HCT116 (cell line): Measurements from ENCODE around the gene PRMT7.

Experiments used
- CBX3 ChIP-seq: IDR thresholded peaks from 2 replicates; pipeline ENCODE4 v1.6.1; 2012; ENCODE audit warnings: low read depth
- CEBPB ChIP-seq: IDR thresholded peaks from 2 replicates; pipeline ENCODE4 v1.6.1; 2012; ENCODE audit warnings: low read depth
- CTCF ChIP-seq, 3 experiments: fragments of 200-600 bp in 1 of 3; sonication (generic) in 1 of 3; IDR thresholded peaks in 2 of 3; conservative IDR thresholded peaks in 1 of 3; 2 replicates each; pipeline ENCODE4 v1.5.1; 2012 to 2017; ENCODE audit warnings: low read depth in 2 of 3, low read length in 2 of 3, antibody characterized with exemption in 1 of 3, borderline replicate concordance in 1 of 3, control low read depth in 1 of 3, mild to moderate bottlenecking in 1 of 3, mixed read lengths in 1 of 3, mixed run types in 1 of 3, moderate library complexity in 1 of 3; ENCODE audit not compliant: insufficient read depth in 1 of 3
- EGR1 ChIP-seq: IDR thresholded peaks from 2 replicates; pipeline ENCODE4 v1.6.1; 2012; ENCODE audit warnings: low read depth
- EZH2 ChIP-seq: fragments of 200-600 bp; sonication (generic); IDR thresholded peaks from 2 replicates; pipeline ENCODE4 v1.6.1; 2017; ENCODE audit warnings: antibody characterized with exemption, mixed run types
- EZH2phosphoT487 ChIP-seq: fragments of 200-600 bp; IDR thresholded peaks from 2 replicates; pipeline ENCODE4 v1.6.1; 2018; ENCODE audit warnings: antibody characterized with exemption, borderline replicate concordance
- POLR2A ChIP-seq: IDR thresholded peaks from 2 replicates; pipeline ENCODE4 v1.7.0; 2011; ENCODE audit warnings: borderline replicate concordance; ENCODE audit not compliant: insufficient read depth, insufficient read length; ENCODE audit errors: extremely low read depth
- RAD21 ChIP-seq: IDR thresholded peaks from 2 replicates; pipeline ENCODE4 v1.6.1; 2012; ENCODE audit warnings: low read depth, mild to moderate bottlenecking
- ZFX ChIP-seq: fragments of 450-650 bp; IDR thresholded peaks from 2 replicates; pipeline ENCODE4 v1.6.1; 2017

- no peak for TF ChIP-seq EZH2
- no peak for TF ChIP-seq CEBPB
- TF ChIP-seq POLR2A: no peak
- no peak for TF ChIP-seq EGR1
- no peak for TF ChIP-seq CTCF (IDR thresholded peaks at IDR 0.05 in 2 of 3, conservative IDR thresholded peaks at IDR 0.05 in 1 of 3; ENCODE audit: borderline replicate concordance in 1 of 3, insufficient read depth in 1 of 3, low read depth in 2 of 3, low read length in 2 of 3)
- no peak for TF ChIP-seq RAD21
- no peak for TF ChIP-seq EZH2phosphoT487
- no peak for TF ChIP-seq CBX3
- TF ChIP-seq ZFX: no peak
These were observed 23.3 kb upstream of the PRMT7 start for GRCh38 chr16:68287276-68288251.
